Heart right ventricle (tissue), 16 donors: ENCODE data around the gene COPZ2. TPM values are rescaled to one million over a fixed set of nuclear protein-coding genes. Genes with fewer than 3 reads are reported as not detected.

ENCODE experiments used
- ATAC-seq, 8 donors: fragments of 200-7000 bp; cut with Tn5 transposase; one replicate each; pipeline ENCODE4 v1.9.1; 2020; ENCODE audit warnings: mild to moderate bottlenecking in 8 of 8, moderate library complexity in 8 of 8, moderate number of reproducible peaks in 1 of 8
- DNase-seq, 2 donors: peaks; one replicate each; pipeline ENCODE4 v3.0.0-alpha.2; 2020
- H3K27ac ChIP-seq, 10 donors: fragments of 200-600 bp; sonication (generic) in 2 of 10; one replicate each; pipeline versions ENCODE4 v1.5.0 to v1.8.0; 2020 to 2022; ENCODE audit warnings: mild to moderate bottlenecking in 3 of 10
- H3K27me3 ChIP-seq, 7 donors: fragments of 200-600 bp; one replicate each; pipeline ENCODE4 v1.8.0; 2021 to 2022; ENCODE audit warnings: mild to moderate bottlenecking in 2 of 7
- H3K36me3 ChIP-seq, 9 donors: fragments of 200-600 bp; sonication (generic) in 1 of 9; one replicate each; pipeline versions ENCODE4 v1.5.0 to v1.8.0; 2020 to 2022; ENCODE audit warnings: mild to moderate bottlenecking in 2 of 9
- H3K4me1 ChIP-seq, 9 donors: fragments of 200-600 bp; sonication (generic) in 1 of 9; one replicate each; pipeline versions ENCODE4 v1.5.0 to v1.8.0; 2020 to 2022; ENCODE audit warnings: mild to moderate bottlenecking in 4 of 9
- H3K4me3 ChIP-seq, 10 donors: fragments of 200-600 bp; sonication (generic) in 2 of 10; one replicate each; pipeline versions ENCODE4 v1.5.0 to v1.8.0; 2020 to 2022; ENCODE audit warnings: mild to moderate bottlenecking in 7 of 10, moderate library complexity in 2 of 10
- H3K9me3 ChIP-seq, 11 donors: fragments of 200-600 bp in 10 of 11; sonication (generic) in 2 of 11; one replicate each; pipeline versions ENCODE4 v1.5.0 to v1.8.0; 2013 to 2022; ENCODE audit warnings: mild to moderate bottlenecking in 2 of 11, control low read depth in 1 of 11, moderate library complexity in 1 of 11
- CTCF ChIP-seq, 9 donors: fragments of 200-600 bp; sonication (generic) in 2 of 9; IDR thresholded peaks; one replicate each; pipeline versions ENCODE4 v1.5.0 to v1.8.0; 2021 to 2022; ENCODE audit warnings: antibody characterized with exemption in 9 of 9, mild to moderate bottlenecking in 5 of 9, moderate library complexity in 1 of 9
- WGBS, 2 donors: extraction: QIAGEN DNeasy Blood & Tissue Kit; methylation state at CpG; one replicate each; pipeline ENCODE4 v1.1.7; 2013; ENCODE audit warnings: inconsistent platforms in 1 of 2; 5-methylcytosine and 5-hydroxymethylcytosine counted together
- intact Hi-C, 10 donors: fragments of 100-400 bp; cut with DNase I; formaldehyde crosslinking; loops; one replicate each; pipeline versions ENCODE4 v1.11.1 to v1.14.2; 2022
- polyA plus RNA-seq, 2 donors: library from polyadenylated mRNA; stranded (reverse); fragments of 200-250 nt; gene quantifications; one replicate each; pipeline ENCODE4 v1.2.3, GENCODE V29; 2013
- total RNA-seq, 10 donors: library from RNA; stranded (reverse); fragmentation: NEBNext Ultra II Directional in 3 of 10; extraction: Animal tissue kit (Norgen Biotek cat#: 25700) in 3 of 10; gene quantifications; one replicate each; pipeline versions ENCODE4 v1.2.1 to v1.2.4, GENCODE V29; 2021 to 2023
- donor health status: Arrhythmogenic right ventricular cardiomyopathy.
- donor health status: ischemic (EF 13 %, LVEDD 7.1; RV severe dilation, severe dysfunction).
- donor health status: healthy with polysubstance abuse.
- donor health status: DM: no; HTN: yes; CAD: no.
- donor health status: DM: no; HTN: no; CAD: no.
- donor health status: ischemic (EF 25% LVEDD 6.9; RV normal size, moderate dysfunction).
- donor health status: ischemic (EF 25% LVEDD 5.7; RV mildly dilated, moderate dysfunction).
- donor health status: healthy.
- donor health status: DM: yes; HTN: yes; CAD: no.
- donor health status: Ischemic cardiomyopathy.
- donor health status: ischemic (EF 35%, LVEDD 5.7; RV mildly dilated, moderate dysfunction).
- donor health status: nonischemic (EF 11% LVEDD 7.7; RV severe dilation, severe dysfunction).
- donor health status: DM: yes; HTN: yes; CAD: no.
- donor health status: PGD.
- donor health status: ischemic (EF 29% LVEDD 5.4; RV normal size, mild dysfunction).
- donor health status: nonischemic (EF 23%, LVEDD 6.1; RV moderate dilation, normal function).

Gene COPZ2
- total and polyA plus RNA-seq, 12 donors: 17.5 to 67.3 (median 59.1) TPM

- Histone ChIP-seq H3K4me3 (no peak overlapping the region), H3K4me1 (peaks cover 4 to 37% (median 25%) of the 10 kb centered on the region in 9 donors), H3K27me3 (no peaks in the 10 kb centered on the region), H3K27ac (peak overlapping the region in 5 of 10 donors; percentile 26 to 65 (median 49)), H3K36me3 (peaks cover 0 to 21% (median 0%) of the 10 kb centered on the region in 9 donors), H3K9me3 (no peaks in the 10 kb centered on the region)
- peak in 1 of 2 donors; percentile 44 for DNase-seq
- no peak for TF ChIP-seq CTCF (IDR thresholded peaks at IDR 0.05)
- intact Hi-C loops: loop anchor here in 1 of 10 donors (10.0 kb wide), 1 partner anchor 804 kb away; the partner anchor contains the start of gene CALCOCO2
- ATAC-seq: peak in 1 of 8 donors; percentile 10
- 34 to 58% methylated on average over 5 of the region's 5 CpGs for WGBS, 2 donors
These were observed 7.1 kb downstream of the COPZ2 start for GRCh38 chr17:48030531-48030930.

GRCh38 chr17:48028736-48029135 is 8.9 kb downstream of the COPZ2 start:
- no peak overlapping the region for H3K4me3 ChIP-seq
- peaks cover 11 to 52% (median 39%) of the 10 kb centered on the region in 9 donors for H3K4me1 ChIP-seq
- H3K36me3 ChIP-seq: peaks cover 0 to 20% (median 0%) of the 10 kb centered on the region in 9 donors
- H3K27me3 ChIP-seq: peaks cover 0 to 8% (median 4%) of the 10 kb centered on the region in 7 donors
- TF ChIP-seq CTCF (IDR thresholded peaks at IDR 0.05): no peak
- DNase-seq (no peak), ATAC-seq (no peak)
- 58 to 71% methylated on average over 1 of the region's 1 CpG for WGBS, 2 donors
- H3K9me3 ChIP-seq: no peaks in the 10 kb centered on the region
- intact Hi-C loops: loop anchor here in 8 of 10 donors (5.0 to 10.0 kb wide), 5 partner anchors 99 to 589 kb away; partner anchors contain the start of genes HOXB8 (in 6 of the 8) and HOXB7 (in 5 of the 8)
- no peak overlapping the region for H3K27ac ChIP-seq

GRCh38 chr17:48027322-48027981 is 10.1 kb downstream of the COPZ2 start:
- no peak overlapping the region for H3K27ac ChIP-seq
- intact Hi-C loops: loop anchor here in 9 of 10 donors (2.0 to 10.0 kb wide), 7 partner anchors 47 to 590 kb away; partner anchors contain the start of genes HOXB8 (in 6 of the 9) and HOXB7 (in 5 of the 9)
- peaks cover 18 to 61% (median 46%) of the 10 kb centered on the region in 9 donors for H3K4me1 ChIP-seq
- H3K36me3 ChIP-seq: peaks cover 0 to 8% (median 0%) of the 10 kb centered on the region in 9 donors
- WGBS, 2 donors: 75 to 85% methylated on average over 12 of the region's 12 CpGs
- TF ChIP-seq CTCF (IDR thresholded peaks at IDR 0.05): no peak
- peaks cover 0 to 19% (median 13%) of the 10 kb centered on the region in 7 donors for H3K27me3 ChIP-seq
- no peak for DNase-seq
- H3K9me3 ChIP-seq: no peaks in the 10 kb centered on the region
- ATAC-seq: no peak
- no peak overlapping the region for H3K4me3 ChIP-seq

GRCh38 chr17:48026502-48027321 is 10.9 kb downstream of the COPZ2 start:
- H3K4me3 ChIP-seq: no peak overlapping the region
- peak; percentile 70 to 92 (median 86) for TF ChIP-seq CTCF (IDR thresholded peaks at IDR 0.05)
- peak overlapping the region in 2 of 10 donors; percentile 6 to 86 for H3K27ac ChIP-seq
- peaks cover 18 to 61% (median 46%) of the 10 kb centered on the region in 9 donors for H3K4me1 ChIP-seq
- peak; percentile 83 to 88 for DNase-seq
- H3K9me3 ChIP-seq: no peaks in the 10 kb centered on the region
- WGBS, 2 donors: 19 to 21% methylated on average over 18 of the region's 18 CpGs
- peak; percentile 36 to 69 (median 59) for ATAC-seq
- H3K36me3 ChIP-seq: peaks cover 0 to under 1% (median 0%) of the 10 kb centered on the region in 9 donors
- H3K27me3 ChIP-seq: peaks cover 0 to 20% (median 13%) of the 10 kb centered on the region in 7 donors
- intact Hi-C loops: loop anchor here (1.0 to 10.0 kb wide), 10 partner anchors 48 to 591 kb away; partner anchors contain the start of genes HOXB8 (in 6 of the 10), HOXB7 (in 5 of the 10) and SNX11 (in 1 of the 10)
